Heart right ventricle (tissue), 16 donors: Measurements from ENCODE around the gene PIM3. TPM values are rescaled to one million over a fixed set of nuclear protein-coding genes. Genes with fewer than 3 reads are reported as not detected.
A peak's percentile ranks its signal among the peaks of the same experiment; 100 is the strongest.

ENCODE experiments used
- ATAC-seq, 8 donors: fragments of 200-7000 bp; cut with Tn5 transposase; one replicate each; pipeline ENCODE4 v1.9.1; 2020; ENCODE audit warnings: mild to moderate bottlenecking in 8 of 8, moderate library complexity in 8 of 8, moderate number of reproducible peaks in 1 of 8
- DNase-seq, 2 donors: peaks; one replicate each; pipeline ENCODE4 v3.0.0-alpha.2; 2020
- H3K27ac ChIP-seq, 10 donors: fragments of 200-600 bp; sonication (generic) in 2 of 10; one replicate each; pipeline versions ENCODE4 v1.5.0 to v1.8.0; 2020 to 2022; ENCODE audit warnings: mild to moderate bottlenecking in 3 of 10
- H3K27me3 ChIP-seq, 7 donors: fragments of 200-600 bp; one replicate each; pipeline ENCODE4 v1.8.0; 2021 to 2022; ENCODE audit warnings: mild to moderate bottlenecking in 2 of 7
- H3K36me3 ChIP-seq, 9 donors: fragments of 200-600 bp; sonication (generic) in 1 of 9; one replicate each; pipeline versions ENCODE4 v1.5.0 to v1.8.0; 2020 to 2022; ENCODE audit warnings: mild to moderate bottlenecking in 2 of 9
- H3K4me1 ChIP-seq, 9 donors: fragments of 200-600 bp; sonication (generic) in 1 of 9; one replicate each; pipeline versions ENCODE4 v1.5.0 to v1.8.0; 2020 to 2022; ENCODE audit warnings: mild to moderate bottlenecking in 4 of 9
- H3K4me3 ChIP-seq, 10 donors: fragments of 200-600 bp; sonication (generic) in 2 of 10; one replicate each; pipeline versions ENCODE4 v1.5.0 to v1.8.0; 2020 to 2022; ENCODE audit warnings: mild to moderate bottlenecking in 7 of 10, moderate library complexity in 2 of 10
- H3K9me3 ChIP-seq, 11 donors: fragments of 200-600 bp in 10 of 11; sonication (generic) in 2 of 11; one replicate each; pipeline versions ENCODE4 v1.5.0 to v1.8.0; 2013 to 2022; ENCODE audit warnings: mild to moderate bottlenecking in 2 of 11, control low read depth in 1 of 11, moderate library complexity in 1 of 11
- WGBS, 2 donors: extraction: QIAGEN DNeasy Blood & Tissue Kit; methylation state at CpG; one replicate each; pipeline ENCODE4 v1.1.7; 2013; ENCODE audit warnings: inconsistent platforms in 1 of 2; 5-methylcytosine and 5-hydroxymethylcytosine counted together
- intact Hi-C, 10 donors: fragments of 100-400 bp; cut with DNase I; formaldehyde crosslinking; loops; one replicate each; pipeline versions ENCODE4 v1.11.1 to v1.14.2; 2022
- polyA plus RNA-seq, 2 donors: library from polyadenylated mRNA; stranded (reverse); fragments of 200-250 nt; gene quantifications; one replicate each; pipeline ENCODE4 v1.2.3, GENCODE V29; 2013
- total RNA-seq, 10 donors: library from RNA; stranded (reverse); fragmentation: NEBNext Ultra II Directional in 3 of 10; extraction: Animal tissue kit (Norgen Biotek cat#: 25700) in 3 of 10; gene quantifications; one replicate each; pipeline versions ENCODE4 v1.2.1 to v1.2.4, GENCODE V29; 2021 to 2023
- TF ChIP-seq, protein P1 (sequence below), 9 donors: fragments of 200-600 bp; sonication (generic) in 2 of 9; IDR thresholded peaks; one replicate each; pipeline versions ENCODE4 v1.5.0 to v1.8.0; 2021 to 2022; ENCODE audit warnings: antibody characterized with exemption in 9 of 9, mild to moderate bottlenecking in 5 of 9, moderate library complexity in 1 of 9
- donor health status: Arrhythmogenic right ventricular cardiomyopathy.
- donor health status: ischemic (EF 13 %, LVEDD 7.1; RV severe dilation, severe dysfunction).
- donor health status: healthy with polysubstance abuse.
- donor health status: DM: no; HTN: yes; CAD: no.
- donor health status: DM: no; HTN: no; CAD: no.
- donor health status: ischemic (EF 25% LVEDD 6.9; RV normal size, moderate dysfunction).
- donor health status: ischemic (EF 25% LVEDD 5.7; RV mildly dilated, moderate dysfunction).
- donor health status: healthy.
- donor health status: DM: yes; HTN: yes; CAD: no.
- donor health status: Ischemic cardiomyopathy.
- donor health status: ischemic (EF 35%, LVEDD 5.7; RV mildly dilated, moderate dysfunction).
- donor health status: nonischemic (EF 11% LVEDD 7.7; RV severe dilation, severe dysfunction).
- donor health status: DM: yes; HTN: yes; CAD: no.
- donor health status: PGD.
- donor health status: ischemic (EF 29% LVEDD 5.4; RV normal size, mild dysfunction).
- donor health status: nonischemic (EF 23%, LVEDD 6.1; RV moderate dilation, normal function).

The PIM3 gene
- total and polyA plus RNA-seq, 12 donors = 27.4 to 81.6 (median 43.7) TPM

GRCh38 chr22:49968831-49969661 lies 8.5 kb downstream of the PIM3 start:
- Histone ChIP-seq H3K27ac (peak overlapping the region in 7 of 10 donors; percentile 40 to 99 (median 98)), H3K9me3 (no peaks in the 10 kb centered on the region), H3K27me3 (peaks cover 0 to 10% (median 0%) of the 10 kb centered on the region in 7 donors), H3K4me3 (no peak overlapping the region), H3K36me3 (peaks cover 0 to 18% (median 2%) of the 10 kb centered on the region in 9 donors), H3K4me1 (peaks cover 27 to 76% (median 61%) of the 10 kb centered on the region in 9 donors)
- 91 to 95% methylated on average over 16 of the region's 16 CpGs for WGBS, 2 donors
- ATAC-seq = no peak
- peak; percentile 5 to 20 for DNase-seq
- TF ChIP-seq, protein P1, sequence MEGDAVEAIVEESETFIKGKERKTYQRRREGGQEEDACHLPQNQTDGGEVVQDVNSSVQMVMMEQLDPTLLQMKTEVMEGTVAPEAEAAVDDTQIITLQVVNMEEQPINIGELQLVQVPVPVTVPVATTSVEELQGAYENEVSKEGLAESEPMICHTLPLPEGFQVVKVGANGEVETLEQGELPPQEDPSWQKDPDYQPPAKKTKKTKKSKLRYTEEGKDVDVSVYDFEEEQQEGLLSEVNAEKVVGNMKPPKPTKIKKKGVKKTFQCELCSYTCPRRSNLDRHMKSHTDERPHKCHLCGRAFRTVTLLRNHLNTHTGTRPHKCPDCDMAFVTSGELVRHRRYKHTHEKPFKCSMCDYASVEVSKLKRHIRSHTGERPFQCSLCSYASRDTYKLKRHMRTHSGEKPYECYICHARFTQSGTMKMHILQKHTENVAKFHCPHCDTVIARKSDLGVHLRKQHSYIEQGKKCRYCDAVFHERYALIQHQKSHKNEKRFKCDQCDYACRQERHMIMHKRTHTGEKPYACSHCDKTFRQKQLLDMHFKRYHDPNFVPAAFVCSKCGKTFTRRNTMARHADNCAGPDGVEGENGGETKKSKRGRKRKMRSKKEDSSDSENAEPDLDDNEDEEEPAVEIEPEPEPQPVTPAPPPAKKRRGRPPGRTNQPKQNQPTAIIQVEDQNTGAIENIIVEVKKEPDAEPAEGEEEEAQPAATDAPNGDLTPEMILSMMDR (IDR thresholded peaks at IDR 0.05) = no peak
- intact Hi-C loops = loop anchor here in 1 of 10 donors (5.0 kb wide), 1 partner anchor 37 kb away; no protein-coding TSS in a partner anchor

GRCh38 chr22:49969751-49970527 lies 9.4 kb downstream of the PIM3 start:
- Histone ChIP-seq H3K27ac (peak overlapping the region in 8 of 10 donors; percentile 25 to 99 (median 76)), H3K27me3 (peaks cover 0 to 10% (median 0%) of the 10 kb centered on the region in 7 donors), H3K4me3 (no peak overlapping the region), H3K36me3 (peaks cover 0 to 9% (median 0%) of the 10 kb centered on the region in 9 donors), H3K4me1 (peaks cover 22 to 67% (median 52%) of the 10 kb centered on the region in 9 donors), H3K9me3 (no peaks in the 10 kb centered on the region)
- 86% methylated on average over 8 of the region's 8 CpGs for WGBS, 2 donors
- intact Hi-C loops = loop anchor here in 5 of 10 donors (2.0 to 5.0 kb wide), 2 partner anchors 33 to 38 kb away; no protein-coding TSS in a partner anchor
- TF ChIP-seq, protein P1 (IDR thresholded peaks at IDR 0.05) = no peak
- ATAC-seq = no peak
- DNase-seq = peak; percentile 5 to 17

DNA sequence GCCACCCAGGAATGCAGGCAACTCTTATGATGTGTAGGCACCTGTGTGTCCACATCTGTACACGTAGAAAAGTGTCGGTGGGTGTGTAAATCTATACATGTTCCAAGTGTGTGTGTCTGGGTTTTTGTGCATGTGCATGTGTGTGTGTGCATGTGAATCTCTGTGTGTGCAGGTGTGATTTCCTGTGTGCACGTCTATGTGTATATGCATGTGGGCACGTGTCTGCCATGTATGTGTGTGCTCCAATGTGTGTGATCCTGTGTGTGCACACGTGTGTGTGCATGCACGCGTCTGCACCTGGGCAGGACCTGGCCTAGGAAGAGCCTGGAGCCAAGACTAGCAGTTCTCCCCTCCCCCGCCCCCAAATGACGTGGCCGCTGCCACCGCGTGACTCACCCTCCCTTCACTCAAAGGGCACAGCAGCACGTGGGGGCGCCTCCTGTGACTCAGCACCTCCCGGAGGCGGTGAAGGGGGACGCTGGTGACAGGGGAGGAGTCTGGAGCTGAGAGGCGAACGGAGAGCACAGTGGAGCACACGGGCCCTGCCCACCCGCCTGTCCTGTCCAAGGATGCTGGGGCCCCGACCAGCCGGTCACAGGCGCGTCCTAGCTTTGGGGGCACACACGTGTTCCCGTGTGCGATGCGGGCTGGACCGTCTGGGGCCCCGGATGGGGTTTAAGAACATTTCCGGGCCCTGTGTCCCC lies 10.1 kb downstream of the PIM3 start:
- Histone ChIP-seq H3K4me1 (peaks cover 18 to 60% (median 45%) of the 10 kb centered on the region in 9 donors), H3K9me3 (no peaks in the 10 kb centered on the region), H3K27ac (peak overlapping the region; percentile 8 to 99 (median 86)), H3K4me3 (peak overlapping the region; percentile 35 to 60 (median 54)), H3K36me3 (peaks cover 0 to 2% (median 0%) of the 10 kb centered on the region in 9 donors), H3K27me3 (peaks cover 0 to 10% (median 0%) of the 10 kb centered on the region in 7 donors)
- TF ChIP-seq, protein P1 (IDR thresholded peaks at IDR 0.05) = no peak
- WGBS, 2 donors = 9 to 10% methylated on average over 32 of the region's 32 CpGs
- ATAC-seq (peak; percentile 85 to 92 (median 90)), DNase-seq (peak; percentile 92 to 94)
- intact Hi-C loops = loop anchor here in 4 of 10 donors (2.0 to 5.0 kb wide), 2 partner anchors 34 to 38 kb away; no protein-coding TSS in a partner anchor
